Measurements from ENCODE around the gene NDUFB7.
"Not testable (repeated sequence)": the region's sequence is repeated elsewhere in the genome, so short reads cannot be mapped to it uniquely, and the experiment has no call there.

DNA sequence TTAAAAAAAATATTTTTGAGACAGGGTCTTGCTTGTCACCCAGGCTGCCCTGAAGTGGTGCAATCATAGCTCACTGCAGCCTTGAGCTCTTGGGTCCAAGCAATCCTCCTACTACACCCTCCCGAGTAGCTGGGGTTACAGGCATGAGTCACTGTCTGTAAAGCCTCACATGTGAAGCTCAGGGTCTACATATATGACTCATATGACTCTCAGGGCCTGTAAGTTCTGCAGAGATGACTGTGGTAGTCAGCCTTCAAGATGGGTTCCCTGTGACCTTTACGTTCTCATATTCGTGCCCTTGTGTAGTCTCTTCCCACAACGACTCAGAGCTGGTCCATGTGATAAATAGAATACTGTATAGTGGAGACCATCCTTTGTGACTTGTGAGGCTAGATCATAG is 17.6 kb upstream of the NDUFB7 start:
- TF ChIP-seq, protein P1, sequence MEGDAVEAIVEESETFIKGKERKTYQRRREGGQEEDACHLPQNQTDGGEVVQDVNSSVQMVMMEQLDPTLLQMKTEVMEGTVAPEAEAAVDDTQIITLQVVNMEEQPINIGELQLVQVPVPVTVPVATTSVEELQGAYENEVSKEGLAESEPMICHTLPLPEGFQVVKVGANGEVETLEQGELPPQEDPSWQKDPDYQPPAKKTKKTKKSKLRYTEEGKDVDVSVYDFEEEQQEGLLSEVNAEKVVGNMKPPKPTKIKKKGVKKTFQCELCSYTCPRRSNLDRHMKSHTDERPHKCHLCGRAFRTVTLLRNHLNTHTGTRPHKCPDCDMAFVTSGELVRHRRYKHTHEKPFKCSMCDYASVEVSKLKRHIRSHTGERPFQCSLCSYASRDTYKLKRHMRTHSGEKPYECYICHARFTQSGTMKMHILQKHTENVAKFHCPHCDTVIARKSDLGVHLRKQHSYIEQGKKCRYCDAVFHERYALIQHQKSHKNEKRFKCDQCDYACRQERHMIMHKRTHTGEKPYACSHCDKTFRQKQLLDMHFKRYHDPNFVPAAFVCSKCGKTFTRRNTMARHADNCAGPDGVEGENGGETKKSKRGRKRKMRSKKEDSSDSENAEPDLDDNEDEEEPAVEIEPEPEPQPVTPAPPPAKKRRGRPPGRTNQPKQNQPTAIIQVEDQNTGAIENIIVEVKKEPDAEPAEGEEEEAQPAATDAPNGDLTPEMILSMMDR (IDR thresholded peaks at IDR 0.05) = not testable (repeated sequence)
- not testable (repeated sequence) for TF ChIP-seq POLR2AphosphoS5 (IDR thresholded peaks at IDR 0.05; ENCODE audit: low read depth, low read length); TCF7L2 (IDR thresholded peaks at IDR 0.05; ENCODE audit: low read depth, low read length); SIN3A (IDR thresholded peaks at IDR 0.05; ENCODE audit: borderline replicate concordance, insufficient read depth, low read depth, low read length)
- TF ChIP-seq, protein P2, sequence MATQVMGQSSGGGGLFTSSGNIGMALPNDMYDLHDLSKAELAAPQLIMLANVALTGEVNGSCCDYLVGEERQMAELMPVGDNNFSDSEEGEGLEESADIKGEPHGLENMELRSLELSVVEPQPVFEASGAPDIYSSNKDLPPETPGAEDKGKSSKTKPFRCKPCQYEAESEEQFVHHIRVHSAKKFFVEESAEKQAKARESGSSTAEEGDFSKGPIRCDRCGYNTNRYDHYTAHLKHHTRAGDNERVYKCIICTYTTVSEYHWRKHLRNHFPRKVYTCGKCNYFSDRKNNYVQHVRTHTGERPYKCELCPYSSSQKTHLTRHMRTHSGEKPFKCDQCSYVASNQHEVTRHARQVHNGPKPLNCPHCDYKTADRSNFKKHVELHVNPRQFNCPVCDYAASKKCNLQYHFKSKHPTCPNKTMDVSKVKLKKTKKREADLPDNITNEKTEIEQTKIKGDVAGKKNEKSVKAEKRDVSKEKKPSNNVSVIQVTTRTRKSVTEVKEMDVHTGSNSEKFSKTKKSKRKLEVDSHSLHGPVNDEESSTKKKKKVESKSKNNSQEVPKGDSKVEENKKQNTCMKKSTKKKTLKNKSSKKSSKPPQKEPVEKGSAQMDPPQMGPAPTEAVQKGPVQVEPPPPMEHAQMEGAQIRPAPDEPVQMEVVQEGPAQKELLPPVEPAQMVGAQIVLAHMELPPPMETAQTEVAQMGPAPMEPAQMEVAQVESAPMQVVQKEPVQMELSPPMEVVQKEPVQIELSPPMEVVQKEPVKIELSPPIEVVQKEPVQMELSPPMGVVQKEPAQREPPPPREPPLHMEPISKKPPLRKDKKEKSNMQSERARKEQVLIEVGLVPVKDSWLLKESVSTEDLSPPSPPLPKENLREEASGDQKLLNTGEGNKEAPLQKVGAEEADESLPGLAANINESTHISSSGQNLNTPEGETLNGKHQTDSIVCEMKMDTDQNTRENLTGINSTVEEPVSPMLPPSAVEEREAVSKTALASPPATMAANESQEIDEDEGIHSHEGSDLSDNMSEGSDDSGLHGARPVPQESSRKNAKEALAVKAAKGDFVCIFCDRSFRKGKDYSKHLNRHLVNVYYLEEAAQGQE (IDR thresholded peaks at IDR 0.05; ENCODE audit: insufficient read depth in 1 of 2, low read depth in 2 of 2, low read length in 1 of 2) = not testable (repeated sequence)
